Kidney epithelial cell (primary cell): ENCODE measurements around the gene FADS3. TPM values are rescaled to one million over a fixed set of nuclear protein-coding genes. Genes with fewer than 3 reads are reported as not detected.

Experiments
- DNase-seq: peaks from one replicate; pipeline ENCODE4 v3.0.0-alpha.2; 2010; ENCODE audit warnings: low read depth
- H3K27me3 ChIP-seq: 2 replicates; pipeline ENCODE4 v1.6.0; 2011; ENCODE audit warnings: low read length; ENCODE audit not compliant: control insufficient read depth, insufficient read depth
- H3K36me3 ChIP-seq: 2 replicates; pipeline ENCODE4 v1.5.1; 2011; ENCODE audit warnings: low read length; ENCODE audit not compliant: control insufficient read depth, insufficient read depth
- H3K4me3 ChIP-seq: 2 replicates; pipeline ENCODE4 v1.5.1; 2011; ENCODE audit warnings: low read depth, mild to moderate bottlenecking, control low read depth, low read length
- CTCF ChIP-seq: IDR thresholded peaks from 2 replicates; pipeline ENCODE4 v1.5.1; 2011; ENCODE audit warnings: mild to moderate bottlenecking, moderate library complexity, low read length, control low read depth, inconsistent platforms; ENCODE audit not compliant: insufficient read depth, poor library complexity, severe bottlenecking
- total RNA-seq: library from RNA; depleted of rRNA; stranded (reverse); fragments of >200 nt; gene quantifications from 2 replicates; pipeline ENCODE4 v1.2.3, GENCODE V29; 2015

FADS3 gene
- total RNA-seq, 1 donor from 2014 or later: 152 TPM

DNA sequence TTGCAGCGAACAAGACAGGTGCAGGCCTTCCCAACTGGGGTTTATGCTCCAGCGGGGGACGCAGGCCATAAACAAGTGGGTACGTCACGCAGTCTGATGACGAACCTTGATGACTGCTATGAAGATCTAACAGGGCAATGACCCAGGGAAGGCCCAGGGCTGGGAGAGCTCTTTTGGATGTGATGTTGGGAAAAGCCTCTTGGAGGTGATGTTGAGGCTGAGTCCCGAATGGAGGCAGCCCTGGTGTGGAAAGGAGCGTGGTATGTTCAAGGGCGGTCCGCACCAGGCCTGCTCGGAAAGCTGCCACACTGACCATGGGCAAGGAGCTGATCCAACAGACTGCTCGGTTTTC is 57.4 kb downstream of the FADS3 start:
- no peaks in the 10 kb centered on the region for H3K27me3 ChIP-seq
- H3K36me3 ChIP-seq: no peaks in the 10 kb centered on the region

GRCh38 chr11:61833471-61833870 is 57.9 kb downstream of the FADS3 start:
- no peak for DNase-seq
- no peak overlapping the region for H3K4me3 ChIP-seq
- H3K27me3 ChIP-seq: no peaks in the 10 kb centered on the region
- no peaks in the 10 kb centered on the region for H3K36me3 ChIP-seq
- TF ChIP-seq CTCF: no peak

More for the DNA sequence above, 57.4 kb downstream of the FADS3 start:
- DNase-seq: no peak
- no peak for TF ChIP-seq CTCF
- no peak overlapping the region for H3K4me3 ChIP-seq

DNA sequence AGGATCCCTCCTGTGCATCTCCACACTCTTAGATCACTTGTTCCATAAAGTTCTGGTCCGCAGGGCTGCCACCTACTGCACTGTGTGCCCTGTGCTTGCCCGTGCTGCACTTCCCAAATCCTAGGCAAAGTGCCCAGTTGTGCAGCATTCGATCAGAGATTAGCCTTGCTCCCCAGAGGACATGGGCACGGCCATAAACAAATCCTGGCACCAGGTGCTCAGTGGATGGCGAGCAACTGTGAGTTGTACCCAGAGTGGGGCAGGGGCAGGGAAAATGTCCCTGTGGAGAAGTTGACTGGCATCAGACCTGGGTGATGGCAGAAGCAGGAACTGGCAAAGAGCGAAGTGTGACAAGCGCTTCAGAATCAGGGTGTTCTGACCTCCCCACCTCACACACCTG is 58.6 kb downstream of the FADS3 start:
- Histone ChIP-seq H3K4me3 (no peak overlapping the region), H3K27me3 (no peaks in the 10 kb centered on the region), H3K36me3 (no peaks in the 10 kb centered on the region)
- no peak for DNase-seq
- TF ChIP-seq CTCF: no peak

DNA sequence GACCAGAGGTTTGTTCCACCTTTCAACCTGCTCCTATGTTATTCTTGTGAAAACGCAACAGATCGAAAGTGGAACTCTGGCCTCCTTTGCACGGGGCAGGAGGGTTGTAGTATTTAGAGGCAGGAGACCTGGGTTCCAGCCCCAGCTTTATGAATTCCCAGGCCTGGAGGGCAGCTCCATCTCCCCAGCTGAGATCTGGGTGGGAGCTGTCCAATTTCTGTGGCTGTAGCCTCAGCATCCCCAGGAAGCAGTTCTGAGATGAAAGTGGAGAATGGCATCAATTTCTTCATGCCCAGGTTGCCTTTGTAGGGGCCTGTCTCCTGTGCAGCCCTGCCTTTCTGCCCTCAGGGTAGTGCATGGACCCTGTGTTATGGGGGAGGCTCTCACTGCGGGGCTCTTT is 59.1 kb downstream of the FADS3 start:
- Histone ChIP-seq H3K36me3 (no peaks in the 10 kb centered on the region), H3K4me3 (no peak overlapping the region), H3K27me3 (no peaks in the 10 kb centered on the region)
- no peak for DNase-seq
- no peak for TF ChIP-seq CTCF

- no peaks in the 10 kb centered on the region for H3K27me3 ChIP-seq
- H3K4me3 ChIP-seq: peak overlapping the region; percentile 84
- TF ChIP-seq CTCF: no peak
- no peaks in the 10 kb centered on the region for H3K36me3 ChIP-seq
- DNase-seq: no peak
These were observed 60.9 kb downstream of the FADS3 start for GRCh38 chr11:61830237-61831105.

- Histone ChIP-seq H3K27me3 (no peaks in the 10 kb centered on the region), H3K4me3 (peak overlapping the region; percentile 84), H3K36me3 (no peaks in the 10 kb centered on the region)
- DNase-seq: no peak
- no peak for TF ChIP-seq CTCF
These were observed 61.5 kb downstream of the FADS3 start for GRCh38 chr11:61829806-61830205.
